Thymus (tissue), 11 donors: Measurements from ENCODE around the gene PKDREJ. TPM values are rescaled to one million over a fixed set of nuclear protein-coding genes. Genes with fewer than 3 reads are reported as not detected.

Experiments used
- DNase-seq, 9 donors: peaks; one replicate each; pipeline ENCODE4 v3.0.0-alpha.2; 2013; ENCODE audit warnings: low spot score in 9 of 9, low read depth in 6 of 9, missing footprints in 1 of 9
- H3K27ac ChIP-seq, 2 donors: one replicate each; pipeline ENCODE4 v1.5.1; 2013; ENCODE audit warnings: control low read depth in 1 of 2, low read depth in 1 of 2, low read length in 1 of 2, mild to moderate bottlenecking in 1 of 2, moderate library complexity in 1 of 2
- H3K27me3 ChIP-seq, 2 donors: one replicate each; pipeline ENCODE4 v1.5.1; 2013; ENCODE audit warnings: low read length in 1 of 2; ENCODE audit not compliant: control insufficient read depth in 2 of 2, insufficient read depth in 1 of 2
- H3K36me3 ChIP-seq, 2 donors: one replicate each; pipeline ENCODE4 v1.5.1; 2013; ENCODE audit warnings: low read length in 1 of 2, mild to moderate bottlenecking in 1 of 2, moderate library complexity in 1 of 2; ENCODE audit not compliant: control insufficient read depth in 2 of 2, insufficient read depth in 2 of 2
- H3K4me1 ChIP-seq, 2 donors: one replicate each; pipeline ENCODE4 v1.5.1; 2013; ENCODE audit warnings: low read length in 2 of 2; ENCODE audit not compliant: control insufficient read depth in 2 of 2, insufficient read depth in 2 of 2
- H3K4me3 ChIP-seq, 2 donors: one replicate each; pipeline ENCODE4 v1.5.1; 2013; ENCODE audit warnings: low read length in 2 of 2, control low read depth in 1 of 2, mild to moderate bottlenecking in 1 of 2
- H3K9me3 ChIP-seq, 2 donors: one replicate each; pipeline ENCODE4 v1.5.1; 2013; ENCODE audit warnings: low read length in 1 of 2, mild to moderate bottlenecking in 1 of 2; ENCODE audit not compliant: control insufficient read depth in 2 of 2, insufficient read depth in 1 of 2
- WGBS: extraction: QIAGEN DNeasy Blood & Tissue Kit; methylation state at CpG from one replicate; pipeline ENCODE4 v1.1.7; 2013; 5-methylcytosine and 5-hydroxymethylcytosine counted together
- polyA plus RNA-seq: library from polyadenylated mRNA; stranded (reverse); fragments of 200-250 nt; gene quantifications from one replicate; pipeline ENCODE4 v1.2.3, GENCODE V29; 2013
- total RNA-seq: library from RNA; stranded (reverse); fragments of 120-200 nt; gene quantifications from one replicate; pipeline ENCODE4 v1.2.4, GENCODE V29; 2013
- donor health status: healthy.

PKDREJ gene
- total and polyA plus RNA-seq, 2 donors: 0.02 TPM; not detected in 1

- Histone ChIP-seq H3K4me1 (peaks cover 26 to 51% of the 10 kb centered on the region in 2 donors), H3K4me3 (no peak overlapping the region), H3K9me3 (no peaks in the 10 kb centered on the region), H3K36me3 (peaks cover 11 to 13% of the 10 kb centered on the region in 2 donors), H3K27ac (no peak overlapping the region), H3K27me3 (peaks cover 0 to under 1% of the 10 kb centered on the region in 2 donors)
- DNase-seq: no peak
- 90% methylated on average over 16 of the region's 16 CpGs for WGBS
Observed at GRCh38 chr22:46245511-46245910, 17.6 kb downstream of the PKDREJ start.

- no peak for DNase-seq
- 95% methylated on average over 9 of the region's 9 CpGs for WGBS
- H3K4me1 ChIP-seq: peaks cover 33 to 57% of the 10 kb centered on the region in 2 donors
Observed at GRCh38 chr22:46244771-46245170, 18.4 kb downstream of the PKDREJ start.

GRCh38 chr22:46242076-46242475, 21.1 kb downstream of the PKDREJ start:
- H3K27me3 ChIP-seq: no peaks in the 10 kb centered on the region
- H3K4me3 ChIP-seq: no peak overlapping the region
- no peak overlapping the region for H3K27ac ChIP-seq
- H3K4me1 ChIP-seq: peaks cover 37 to 67% of the 10 kb centered on the region in 2 donors
- H3K36me3 ChIP-seq: peaks cover 13 to 26% of the 10 kb centered on the region in 2 donors
- H3K9me3 ChIP-seq: peaks cover 8 to 11% of the 10 kb centered on the region in 2 donors
- no peak for DNase-seq
- WGBS: 96% methylated on average over 10 of the region's 10 CpGs

More at GRCh38 chr22:46244771-46245170, 18.4 kb downstream of the PKDREJ start:
- H3K9me3 ChIP-seq: no peaks in the 10 kb centered on the region
- H3K27me3 ChIP-seq: no peaks in the 10 kb centered on the region
- no peak overlapping the region for H3K27ac ChIP-seq
- H3K36me3 ChIP-seq: peaks cover 11 to 13% of the 10 kb centered on the region in 2 donors
- no peak overlapping the region for H3K4me3 ChIP-seq

GRCh38 chr22:46241396-46242007, 21.6 kb downstream of the PKDREJ start:
- Histone ChIP-seq H3K27me3 (no peaks in the 10 kb centered on the region), H3K4me1 (peaks cover 37 to 72% of the 10 kb centered on the region in 2 donors), H3K36me3 (peaks cover 13 to 25% of the 10 kb centered on the region in 2 donors), H3K27ac (no peak overlapping the region), H3K9me3 (peaks cover 8 to 11% of the 10 kb centered on the region in 2 donors), H3K4me3 (no peak overlapping the region)
- 84% methylated on average over 5 of the region's 5 CpGs for WGBS
- DNase-seq: no peak

- no peak overlapping the region for H3K4me3 ChIP-seq
- no peak overlapping the region for H3K27ac ChIP-seq
- WGBS: 92% methylated on average over 7 of the region's 7 CpGs
- DNase-seq: no peak
- peaks cover 37 to 77% of the 10 kb centered on the region in 2 donors for H3K4me1 ChIP-seq
- H3K27me3 ChIP-seq: no peaks in the 10 kb centered on the region
- peaks cover 8 to 11% of the 10 kb centered on the region in 2 donors for H3K9me3 ChIP-seq
- H3K36me3 ChIP-seq: peaks cover 13 to 27% of the 10 kb centered on the region in 2 donors
Observed at GRCh38 chr22:46240907-46241306, 22.2 kb downstream of the PKDREJ start.

- Histone ChIP-seq H3K4me1 (peaks cover 37 to 78% of the 10 kb centered on the region in 2 donors), H3K9me3 (peaks cover 8 to 11% of the 10 kb centered on the region in 2 donors), H3K27me3 (no peaks in the 10 kb centered on the region), H3K36me3 (peaks cover 13 to 27% of the 10 kb centered on the region in 2 donors), H3K4me3 (no peak overlapping the region), H3K27ac (peak overlapping the region in 1 of 2 donors; percentile 82)
- 74% methylated on average over 6 of the region's 6 CpGs for WGBS
- no peak for DNase-seq
Observed at GRCh38 chr22:46240506-46240905, 22.6 kb downstream of the PKDREJ start.

GRCh38 chr22:46240073-46240472, 23.1 kb downstream of the PKDREJ start:
- Histone ChIP-seq H3K27ac (peak overlapping the region; percentile 22 to 82), H3K27me3 (no peaks in the 10 kb centered on the region), H3K4me1 (peaks cover 36 to 80% of the 10 kb centered on the region in 2 donors), H3K4me3 (peak overlapping the region in 1 of 2 donors; percentile 0), H3K9me3 (peaks cover 8 to 11% of the 10 kb centered on the region in 2 donors), H3K36me3 (peaks cover 13 to 30% of the 10 kb centered on the region in 2 donors)
- 7% methylated on average over 2 of the region's 2 CpGs for WGBS
- peak in 1 of 9 donors; percentile 39 for DNase-seq

- WGBS: 18% methylated on average over 20 of the region's 20 CpGs
Observed at GRCh38 chr22:46239261-46240048, 23.7 kb downstream of the PKDREJ start.

GRCh38 chr22:46238541-46238940, 24.6 kb downstream of the PKDREJ start:
- Histone ChIP-seq H3K9me3 (peaks cover 8 to 11% of the 10 kb centered on the region in 2 donors), H3K27ac (no peak overlapping the region), H3K4me1 (peaks cover 29 to 67% of the 10 kb centered on the region in 2 donors), H3K27me3 (no peaks in the 10 kb centered on the region), H3K4me3 (no peak overlapping the region), H3K36me3 (peaks cover 4 to 23% of the 10 kb centered on the region in 2 donors)
- DNase-seq: no peak
- 99% methylated on average over 16 of the region's 16 CpGs for WGBS

More at GRCh38 chr22:46239261-46240048, 23.7 kb downstream of the PKDREJ start:
- H3K9me3 ChIP-seq: peaks cover 8 to 11% of the 10 kb centered on the region in 2 donors
- peak overlapping the region in 1 of 2 donors; percentile 0 for H3K4me3 ChIP-seq
- H3K4me1 ChIP-seq: peaks cover 31 to 76% of the 10 kb centered on the region in 2 donors
- H3K27ac ChIP-seq: peak overlapping the region; percentile 78 to 82
- peaks cover 8 to 31% of the 10 kb centered on the region in 2 donors for H3K36me3 ChIP-seq
- peak; percentile 63 to 94 (median 79) for DNase-seq
- H3K27me3 ChIP-seq: no peaks in the 10 kb centered on the region
